Measurements from ENCODE around the gene MAP3K20. TPM values are rescaled to one million over a fixed set of nuclear protein-coding genes. Genes with fewer than 3 reads are reported as not detected.

The MAP3K20 gene
- total RNA-seq, 4 donors from 2014 or later: 24.7 to 40.2 (median 33.8) TPM

DNA sequence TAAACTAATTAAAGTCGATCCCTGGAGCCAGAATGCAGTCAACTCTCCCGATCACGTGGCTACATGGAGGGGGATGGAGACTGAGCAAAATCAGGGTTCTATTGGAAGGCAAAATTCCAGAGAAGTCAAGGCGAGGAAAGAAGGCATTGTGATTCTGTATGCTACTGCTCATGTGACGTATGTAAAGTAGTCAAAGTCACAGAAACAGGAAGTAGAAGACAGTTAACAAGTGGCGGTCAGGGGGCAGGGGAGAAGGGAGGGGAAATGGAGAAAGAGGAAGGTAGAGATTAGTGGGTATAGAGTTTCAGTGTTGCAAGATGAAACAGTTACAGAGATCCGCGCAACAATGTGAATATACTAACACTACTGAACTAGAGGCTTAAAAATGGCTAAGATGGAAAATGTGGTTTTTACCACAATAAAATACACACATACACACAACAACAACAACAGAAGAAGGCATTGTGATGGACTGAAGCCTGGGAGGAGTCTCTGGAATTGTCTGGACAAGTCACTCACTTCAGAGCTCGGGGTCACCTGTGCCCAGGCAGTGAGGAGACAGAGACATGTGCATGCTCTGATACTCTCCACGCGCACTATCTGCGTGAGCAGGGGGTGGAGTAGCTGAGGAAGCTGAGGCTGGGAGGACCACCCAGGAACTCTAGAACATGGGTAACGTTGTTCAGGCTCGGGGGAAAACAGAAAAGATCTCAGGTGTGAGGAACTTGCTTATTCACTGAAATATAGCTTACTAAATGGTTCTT lies 189.1 kb downstream of the MAP3K20 start:
- intact Hi-C loops (cut with DNase I; ENCODE audit: low total_unique reads): no loop called here
- peaks cover 0 to 4% (median 0%) of the 10 kb centered on the region in 4 donors for H3K36me3 ChIP-seq
- no peak overlapping the region for H3K27ac ChIP-seq
- TF ChIP-seq POLR2A (IDR thresholded peaks at IDR 0.05) (no peak), CTCF (IDR thresholded peaks at IDR 0.05) (no peak), EP300 (IDR thresholded peaks at IDR 0.05; ENCODE audit: low read depth) (no peak)
- H3K9me3 ChIP-seq: no peaks in the 10 kb centered on the region
- in situ Hi-C loops (cut with MboI; ENCODE audit: low pct_ligation_motif_present in 1 of 4, low pct_unique_long_range_greater_than_20kb in 1 of 4, low sequenced_read_pairs in 3 of 4): no loop called here
- DNase-seq: peak; percentile 20
- peaks cover 0 to 5% (median 0%) of the 10 kb centered on the region in 4 donors for H3K4me1 ChIP-seq
- no peaks in the 10 kb centered on the region for H3K27me3 ChIP-seq
- 70 to 74% methylated on average over 11 to 14 of the region's 14 CpGs for WGBS, 2 donors (ENCODE audit: low coverage in 1 of 2)
- no peak overlapping the region for H3K4me3 ChIP-seq

GRCh38 chr2:173271135-173271534 lies 195.5 kb downstream of the MAP3K20 start:
- Histone ChIP-seq H3K27me3 (no peaks in the 10 kb centered on the region), H3K36me3 (peaks cover 0 to 4% (median 0%) of the 10 kb centered on the region in 4 donors), H3K27ac (no peak overlapping the region), H3K9me3 (no peaks in the 10 kb centered on the region), H3K4me1 (no peaks in the 10 kb centered on the region), H3K4me3 (no peak overlapping the region)
- no peak for TF ChIP-seq CTCF (IDR thresholded peaks at IDR 0.05)
- no peak for TF ChIP-seq POLR2AphosphoS5 (IDR thresholded peaks at IDR 0.05)
- no peak for TF ChIP-seq EP300 (IDR thresholded peaks at IDR 0.05; ENCODE audit: low read depth)
- no peak for TF ChIP-seq POLR2A (IDR thresholded peaks at IDR 0.05)
- 86% methylated on average over 2 of the region's 2 CpGs; no CpG with 5 or more reads in 1 of the 2 donors for WGBS, 2 donors (ENCODE audit: low coverage in 1 of 2)
- no peak for DNase-seq
- in situ Hi-C loops (cut with MboI; ENCODE audit: low pct_ligation_motif_present in 1 of 4, low pct_unique_long_range_greater_than_20kb in 1 of 4, low sequenced_read_pairs in 3 of 4) (no loop called here), intact Hi-C loops (cut with DNase I; ENCODE audit: low total_unique reads) (no loop called here)

DNA sequence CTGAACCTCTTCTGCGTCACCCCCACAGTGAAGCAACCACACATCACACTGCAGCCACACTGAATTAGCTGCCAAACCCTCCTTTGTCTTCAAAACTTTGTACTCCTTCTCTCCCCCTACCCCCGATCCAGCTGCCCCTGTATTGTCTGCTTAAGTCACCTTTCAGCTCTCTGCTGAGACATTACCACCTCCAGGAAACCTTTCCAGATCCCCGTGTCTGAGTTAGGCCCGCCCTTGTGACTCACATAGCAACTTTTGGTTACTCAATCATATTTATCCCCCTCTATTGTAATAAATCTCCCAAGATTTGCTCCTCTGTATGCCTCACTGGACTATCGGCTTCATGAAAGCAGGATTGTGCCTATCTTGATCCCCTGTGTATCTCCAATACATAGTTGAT lies 196.2 kb downstream of the MAP3K20 start:
- H3K27me3 ChIP-seq: no peaks in the 10 kb centered on the region
- no peak for TF ChIP-seq EP300 (IDR thresholded peaks at IDR 0.05; ENCODE audit: low read depth)
- no peaks in the 10 kb centered on the region for H3K4me1 ChIP-seq
- in situ Hi-C loops (cut with MboI; ENCODE audit: low pct_ligation_motif_present in 1 of 4, low pct_unique_long_range_greater_than_20kb in 1 of 4, low sequenced_read_pairs in 3 of 4) (no loop called here), intact Hi-C loops (cut with DNase I; ENCODE audit: low total_unique reads) (no loop called here)
- no peak overlapping the region for H3K27ac ChIP-seq
- H3K36me3 ChIP-seq: peaks cover 0 to 4% (median 0%) of the 10 kb centered on the region in 4 donors
- no peaks in the 10 kb centered on the region for H3K9me3 ChIP-seq
- no peak overlapping the region for H3K4me3 ChIP-seq
- WGBS, 2 donors (ENCODE audit: low coverage in 1 of 2): 70 to 72% methylated on average over 5 of the region's 5 CpGs
- DNase-seq: no peak

DNA sequence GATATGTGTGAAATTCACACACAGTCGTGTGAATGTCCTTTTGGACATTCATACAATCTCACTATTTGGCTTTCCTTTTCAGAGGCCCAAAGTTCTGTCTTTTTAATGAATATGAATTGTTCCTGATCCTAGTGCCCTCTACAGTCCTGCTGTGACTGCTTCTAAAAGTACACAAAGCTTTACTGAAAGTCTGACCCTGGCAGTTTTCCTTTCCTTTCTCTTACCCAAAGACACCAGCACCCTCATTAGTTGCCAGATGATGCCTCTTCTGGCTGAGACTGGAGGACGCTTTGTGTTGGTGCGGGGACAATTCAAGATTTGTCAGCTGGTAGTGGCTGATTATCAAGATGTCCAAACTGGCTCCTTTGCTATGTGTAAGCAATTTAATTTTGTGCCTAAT lies 197.2 kb downstream of the MAP3K20 start:
- Histone ChIP-seq H3K36me3 (no peaks in the 10 kb centered on the region), H3K4me3 (no peak overlapping the region), H3K9me3 (no peaks in the 10 kb centered on the region), H3K27me3 (no peaks in the 10 kb centered on the region), H3K4me1 (no peaks in the 10 kb centered on the region), H3K27ac (no peak overlapping the region)
- TF ChIP-seq POLR2A (IDR thresholded peaks at IDR 0.05) (no peak), CTCF (IDR thresholded peaks at IDR 0.05) (no peak), EP300 (IDR thresholded peaks at IDR 0.05; ENCODE audit: low read depth) (no peak), POLR2AphosphoS5 (IDR thresholded peaks at IDR 0.05) (no peak)
- 45 to 77% methylated on average over 3 of the region's 3 CpGs for WGBS, 2 donors (ENCODE audit: low coverage in 1 of 2)
- in situ Hi-C loops (cut with MboI; ENCODE audit: low pct_ligation_motif_present in 1 of 4, low pct_unique_long_range_greater_than_20kb in 1 of 4, low sequenced_read_pairs in 3 of 4): no loop called here
- intact Hi-C loops (cut with DNase I; ENCODE audit: low total_unique reads): no loop called here
- DNase-seq: no peak

All from transverse colon (tissue), 4 donors.